Medulla oblongata (tissue), 1 donor: ENCODE data around the gene AATK.

Source experiments
- DNase-seq: peaks from one replicate; pipeline ENCODE4 v3.0.0-alpha.2; 2015; ENCODE audit errors: extremely low spot score

Gene AATK

GRCh38 chr17:81195941-81196495 is 30.0 kb upstream of the AATK start:
- no peak for DNase-seq

GRCh38 chr17:81194941-81195901 is 29.2 kb upstream of the AATK start:
- no peak for DNase-seq

- DNase-seq = no peak
These were observed 28.3 kb upstream of the AATK start for GRCh38 chr17:81194225-81194760.

- no peak for DNase-seq
These were observed 27.6 kb upstream of the AATK start for GRCh38 chr17:81193470-81194224.

- DNase-seq = no peak
These were observed 27.0 kb upstream of the AATK start for GRCh38 chr17:81193051-81193410.

GRCh38 chr17:81192386-81193050 is 26.5 kb upstream of the AATK start:
- DNase-seq = no peak

GRCh38 chr17:81191646-81192045 is 25.6 kb upstream of the AATK start:
- DNase-seq = no peak

- DNase-seq = no peak
These were observed 25.1 kb upstream of the AATK start for GRCh38 chr17:81191116-81191515.

- no peak for DNase-seq
These were observed 24.6 kb upstream of the AATK start for GRCh38 chr17:81190591-81190990.

- peak; percentile 14 for DNase-seq
These were observed 23.9 kb upstream of the AATK start for GRCh38 chr17:81189670-81190530.

- DNase-seq = no peak
These were observed 23.0 kb upstream of the AATK start for GRCh38 chr17:81189016-81189415.

- no peak for DNase-seq
These were observed 22.4 kb upstream of the AATK start for GRCh38 chr17:81188491-81188840.

- no peak for DNase-seq
These were observed 21.8 kb upstream of the AATK start for GRCh38 chr17:81187586-81188490.

- DNase-seq = no peak
These were observed 21.1 kb upstream of the AATK start for GRCh38 chr17:81187120-81187519.

GRCh38 chr17:81186203-81186602 is 20.2 kb upstream of the AATK start:
- no peak for DNase-seq

- no peak for DNase-seq
These were observed 18.5 kb upstream of the AATK start for GRCh38 chr17:81184555-81184954.

- DNase-seq = no peak
These were observed 17.8 kb upstream of the AATK start for GRCh38 chr17:81183807-81184206.

- DNase-seq = no peak
These were observed 17.3 kb upstream of the AATK start for GRCh38 chr17:81183316-81183715.

- no peak for DNase-seq
These were observed 16.6 kb upstream of the AATK start for GRCh38 chr17:81182596-81182995.

- no peak for DNase-seq
These were observed 15.8 kb upstream of the AATK start for GRCh38 chr17:81181811-81182185.
